Fibroblast of pulmonary artery (primary cell): ENCODE data around the gene CSNK1D.

ENCODE experiments used
- DNase-seq: peaks from one replicate; pipeline ENCODE4 v3.0.0-alpha.2; 2010; ENCODE audit warnings: low read depth
- H3K4me3 ChIP-seq: replicated peaks from 2 replicates; pipeline ENCODE4 v1.5.1; 2011; ENCODE audit warnings: low read depth, mild to moderate bottlenecking, control low read depth, low read length, moderate library complexity
- CTCF ChIP-seq: IDR thresholded peaks from 2 replicates; pipeline ENCODE4 v1.5.1; 2011; ENCODE audit warnings: mild to moderate bottlenecking, control low read depth, low read length, inconsistent platforms; ENCODE audit errors: missing control alignments

The CSNK1D gene

GRCh38 chr17:82226809-82227628, 46.5 kb downstream of the CSNK1D start:
- no peak for DNase-seq
- TF ChIP-seq CTCF, result no peak

GRCh38 chr17:82226146-82226808, 47.2 kb downstream of the CSNK1D start:
- DNase-seq, result no peak
- TF ChIP-seq CTCF, result no peak
- H3K4me3 ChIP-seq, result no peak overlapping the region

More at GRCh38 chr17:82226809-82227628, 46.5 kb downstream of the CSNK1D start:
- H3K4me3 ChIP-seq, result no peak overlapping the region

DNA sequence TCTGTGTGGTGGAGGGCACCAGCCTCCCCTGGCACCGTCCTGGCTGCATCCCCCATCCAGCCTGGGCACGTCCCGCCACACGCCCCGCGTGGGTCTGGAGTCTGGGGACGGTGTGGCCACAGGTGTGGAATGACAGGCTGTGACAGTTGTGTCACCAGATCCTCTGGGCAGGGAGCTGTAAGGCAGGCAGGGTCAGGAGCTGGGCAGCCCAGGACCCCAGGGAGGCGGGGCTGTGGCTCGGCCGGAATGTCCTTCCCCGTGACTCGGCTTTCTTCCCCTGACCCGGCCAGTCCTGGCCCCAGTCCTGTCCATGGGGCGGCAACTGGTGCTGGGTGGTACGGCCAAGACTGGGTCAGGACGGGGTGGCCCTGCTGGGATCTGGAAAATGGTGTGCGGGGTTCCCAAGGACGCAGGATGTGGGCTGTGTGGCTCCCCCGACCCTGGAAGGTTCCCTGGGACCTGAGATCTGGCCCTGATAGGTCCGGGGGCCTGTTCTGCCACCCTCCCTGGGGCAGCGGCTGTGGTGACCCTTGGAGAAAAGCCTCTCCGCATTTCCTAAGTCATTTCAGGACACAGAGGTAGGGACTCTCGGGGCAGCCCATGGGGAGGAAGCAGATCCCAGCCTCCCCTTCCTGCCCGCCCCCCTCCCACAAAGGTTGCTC, 48.0 kb downstream of the CSNK1D start:
- TF ChIP-seq CTCF, result no peak
- no peak overlapping the region for H3K4me3 ChIP-seq
- no peak for DNase-seq

DNA sequence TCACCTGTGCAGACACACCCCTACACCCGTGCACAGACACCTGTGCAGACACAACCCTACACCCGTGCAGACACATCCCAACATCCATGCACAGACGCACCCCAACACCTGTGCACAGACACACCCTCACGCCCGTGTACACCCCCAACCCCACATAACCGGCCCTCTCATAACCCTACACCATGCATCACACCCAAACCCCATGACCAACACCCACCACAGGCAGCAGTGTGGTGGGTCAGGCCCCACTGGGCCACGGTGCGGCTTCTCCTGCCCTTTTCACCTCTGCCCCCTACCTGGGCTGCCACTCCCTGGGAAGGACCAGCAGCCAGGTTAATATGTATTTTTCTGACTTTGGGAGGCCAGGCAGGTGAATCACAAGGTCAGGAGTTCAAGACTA, 48.8 kb downstream of the CSNK1D start:
- H3K4me3 ChIP-seq, result no peak overlapping the region
- no peak for TF ChIP-seq CTCF
- DNase-seq, result no peak

DNA sequence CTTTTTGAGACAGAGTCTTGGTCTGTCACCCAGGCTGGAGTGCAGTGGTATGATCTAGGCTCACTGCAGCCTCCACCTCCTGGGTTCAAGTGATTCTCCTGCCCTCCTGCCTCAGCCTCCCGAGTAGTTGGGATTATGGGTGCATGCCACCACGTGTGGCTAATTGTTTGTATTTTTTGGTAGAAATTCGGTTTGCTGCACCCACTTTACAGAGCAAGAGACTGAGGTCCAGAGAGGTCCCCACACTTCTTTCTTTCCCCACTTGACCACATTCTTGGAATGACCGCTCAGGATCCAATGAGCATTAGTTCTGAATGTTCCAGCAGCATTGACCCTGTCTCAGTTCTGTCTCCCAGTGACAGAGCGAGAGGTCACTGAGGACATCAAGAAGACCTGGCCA, 50.0 kb downstream of the CSNK1D start:
- no peak overlapping the region for H3K4me3 ChIP-seq
- no peak for TF ChIP-seq CTCF
- DNase-seq, result no peak

DNA sequence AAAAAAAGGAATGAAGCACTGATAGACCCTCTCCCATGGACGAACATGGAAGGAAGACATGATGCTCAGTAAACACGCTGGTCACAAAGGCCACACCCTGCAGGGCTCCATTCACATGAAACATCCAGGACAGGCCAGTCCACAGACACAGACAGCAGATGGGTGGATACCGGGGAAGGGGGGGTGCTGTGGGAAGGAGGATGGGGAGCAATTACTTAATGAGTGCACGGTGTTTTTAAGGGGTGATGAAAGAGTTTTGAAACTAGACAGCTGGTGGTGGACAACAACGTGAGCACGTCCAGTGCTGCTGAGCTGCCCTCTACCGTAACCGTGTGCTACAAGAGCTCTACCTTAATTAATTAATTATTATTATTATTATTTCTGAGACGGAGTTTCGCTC, 50.7 kb downstream of the CSNK1D start:
- TF ChIP-seq CTCF, result no peak
- DNase-seq, result no peak
- H3K4me3 ChIP-seq, result no peak overlapping the region
